ENCODE data around the gene SALL3. TPM values are rescaled to one million over a fixed set of nuclear protein-coding genes. Genes with fewer than 3 reads are reported as not detected.

The SALL3 gene
- total RNA-seq, 5 donors from 2014 or later (not counting 1 experiment from before 2014, with no cell fraction given), result 0.03 to 0.09 (median 0.07) TPM; not detected in 2

DNA sequence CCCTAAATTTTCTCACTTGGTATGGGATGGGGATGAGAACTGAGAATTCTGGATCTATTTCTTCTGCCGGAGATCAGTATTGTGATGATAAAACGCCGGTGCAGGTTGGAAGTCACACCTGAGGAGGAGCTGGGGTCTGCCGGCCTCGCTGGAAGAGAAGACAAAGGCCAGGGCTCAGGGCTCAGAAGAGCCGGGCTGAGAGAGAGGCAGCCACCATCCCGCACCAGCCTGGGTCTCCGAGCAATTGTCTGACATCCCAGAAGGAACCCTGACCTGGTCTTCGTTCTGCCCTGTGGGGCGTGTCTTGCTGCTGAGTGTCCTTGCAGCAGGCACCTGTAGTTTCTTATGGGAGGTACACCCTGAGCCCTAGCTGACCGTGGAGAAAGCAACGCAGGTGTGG, 31.4 kb upstream of the SALL3 start:
- peaks cover 3 to 25% of the 10 kb centered on the region in 2 experiments for H3K27me3 ChIP-seq (replicated peaks in 1 of 2; ENCODE audit: control insufficient read depth in 2 of 2, extremely low read depth in 1 of 2, insufficient read depth in 2 of 2, low read length in 1 of 2)
- Mint-ChIP-seq H3K27me3 (peaks cover 22 to 25% of the 10 kb centered on the region in 2 donors), H3K4me1 (no peaks in the 10 kb centered on the region), H3K9me3 (peaks cover 3 to 5% (median 4%) of the 10 kb centered on the region in 3 donors), H3K36me3 (no peaks in the 10 kb centered on the region), H3K4me3 (no peak overlapping the region), H3K27ac (no peak overlapping the region)
- ChIA-PET POLR2A (no interaction called here), CTCF (no interaction called here)
- no peak overlapping the region for H3K27ac ChIP-seq (ENCODE audit: low read length)
- no peaks in the 10 kb centered on the region for H3K36me3 ChIP-seq (ENCODE audit: control insufficient read depth in 2 of 2, extremely low read depth in 1 of 2, insufficient read depth in 1 of 2, low read length in 1 of 2)
- no peak for ATAC-seq (replicated peaks in 1 of 4)
- DNase-seq, result no peak
- H3K9me3 ChIP-seq, result no peaks in the 10 kb centered on the region
- H3K4me3 ChIP-seq (ENCODE audit: control insufficient read depth in 1 of 2, extremely low read depth in 1 of 2, low read length in 1 of 2), result no peak overlapping the region
- 57% methylated on average over 10 of the region's 12 CpGs for WGBS (ENCODE audit: insufficient coverage)
- H3K4me1 ChIP-seq (ENCODE audit: control insufficient read depth in 1 of 2, extremely low read depth in 1 of 2, insufficient read depth in 2 of 2, low read length in 2 of 2), result no peaks in the 10 kb centered on the region

DNA sequence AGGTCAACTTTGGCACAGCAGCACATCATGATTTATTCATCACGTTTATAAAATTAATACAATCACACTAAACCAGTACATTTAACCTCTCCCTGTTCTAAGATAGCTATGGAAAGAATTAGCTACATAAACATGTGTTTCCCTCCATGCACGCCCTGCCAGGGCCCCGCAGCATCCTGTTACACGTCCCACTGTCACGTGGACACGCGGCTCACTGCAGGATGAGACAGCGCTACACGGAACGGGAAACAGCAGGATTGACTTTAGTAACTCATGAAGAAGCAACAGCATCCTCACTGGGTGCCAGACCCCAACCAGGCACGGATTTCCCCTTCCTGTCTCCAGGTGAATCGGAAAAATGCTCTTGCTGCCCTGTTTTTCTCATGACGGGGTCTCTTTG, 30.9 kb upstream of the SALL3 start:
- H3K27me3 Mint-ChIP-seq, result peaks cover 20 to 22% of the 10 kb centered on the region in 2 donors
- no peaks in the 10 kb centered on the region for H3K36me3 ChIP-seq (ENCODE audit: control insufficient read depth in 2 of 2, extremely low read depth in 1 of 2, insufficient read depth in 1 of 2, low read length in 1 of 2)
- DNase-seq, result no peak
- ATAC-seq (replicated peaks in 1 of 4), result no peak
- no peak overlapping the region for H3K27ac Mint-ChIP-seq
- ChIA-PET CTCF (no interaction called here), POLR2A (no interaction called here)
- H3K9me3 Mint-ChIP-seq, result peaks cover 3 to 5% (median 4%) of the 10 kb centered on the region in 3 donors
- H3K27me3 ChIP-seq (replicated peaks in 1 of 2; ENCODE audit: control insufficient read depth in 2 of 2, extremely low read depth in 1 of 2, insufficient read depth in 2 of 2, low read length in 1 of 2), result peaks cover 3 to 23% of the 10 kb centered on the region in 2 experiments
- H3K4me1 Mint-ChIP-seq, result no peaks in the 10 kb centered on the region
- no peak overlapping the region for H3K27ac ChIP-seq (ENCODE audit: low read length)
- no peaks in the 10 kb centered on the region for H3K36me3 Mint-ChIP-seq
- no peaks in the 10 kb centered on the region for H3K9me3 ChIP-seq
- H3K4me3 ChIP-seq (ENCODE audit: control insufficient read depth in 1 of 2, extremely low read depth in 1 of 2, low read length in 1 of 2), result no peak overlapping the region
- WGBS (ENCODE audit: insufficient coverage), result 86% methylated on average over 10 of the region's 13 CpGs
- no peaks in the 10 kb centered on the region for H3K4me1 ChIP-seq (ENCODE audit: control insufficient read depth in 1 of 2, extremely low read depth in 1 of 2, insufficient read depth in 2 of 2, low read length in 2 of 2)
- no peak overlapping the region for H3K4me3 Mint-ChIP-seq

DNA sequence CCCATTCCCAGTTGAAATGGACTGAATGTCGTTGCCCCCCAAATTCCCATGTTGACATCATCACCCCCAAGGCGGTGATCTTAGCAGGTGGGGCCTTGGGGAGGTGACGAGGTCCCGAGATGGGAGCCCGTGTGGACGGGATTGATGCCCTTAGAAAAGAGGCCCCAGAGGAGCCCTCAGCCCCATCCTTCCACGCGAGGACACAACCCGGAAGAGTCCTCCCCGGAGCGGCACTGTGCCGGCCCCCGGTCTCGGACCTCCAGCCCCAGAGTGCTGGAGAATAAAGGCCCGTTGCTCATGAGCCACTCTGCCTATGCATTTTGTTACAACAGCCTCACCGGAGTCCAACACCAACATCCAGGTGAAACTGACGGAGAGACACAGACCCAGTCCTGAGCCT, 30.4 kb upstream of the SALL3 start:
- ChIA-PET POLR2A (no interaction called here), CTCF (no interaction called here)
- Histone ChIP-seq H3K27me3 (replicated peaks in 1 of 2; ENCODE audit: control insufficient read depth in 2 of 2, extremely low read depth in 1 of 2, insufficient read depth in 2 of 2, low read length in 1 of 2) (peaks cover 3 to 21% of the 10 kb centered on the region in 2 experiments), H3K4me3 (ENCODE audit: control insufficient read depth in 1 of 2, extremely low read depth in 1 of 2, low read length in 1 of 2) (no peak overlapping the region), H3K4me1 (ENCODE audit: control insufficient read depth in 1 of 2, extremely low read depth in 1 of 2, insufficient read depth in 2 of 2, low read length in 2 of 2) (no peaks in the 10 kb centered on the region), H3K9me3 (no peaks in the 10 kb centered on the region), H3K36me3 (ENCODE audit: control insufficient read depth in 2 of 2, extremely low read depth in 1 of 2, insufficient read depth in 1 of 2, low read length in 1 of 2) (no peaks in the 10 kb centered on the region), H3K27ac (ENCODE audit: low read length) (no peak overlapping the region)
- no peaks in the 10 kb centered on the region for H3K4me1 Mint-ChIP-seq
- ATAC-seq (replicated peaks in 1 of 4) (no peak), DNase-seq (no peak)
- peaks cover 17 to 18% of the 10 kb centered on the region in 2 donors for H3K27me3 Mint-ChIP-seq
- peaks cover 3 to 5% (median 4%) of the 10 kb centered on the region in 3 donors for H3K9me3 Mint-ChIP-seq
- WGBS (ENCODE audit: insufficient coverage), result 94% methylated on average over 15 of the region's 17 CpGs
- H3K4me3 Mint-ChIP-seq, result no peak overlapping the region
- no peak overlapping the region for H3K27ac Mint-ChIP-seq
- H3K36me3 Mint-ChIP-seq, result no peaks in the 10 kb centered on the region

DNA sequence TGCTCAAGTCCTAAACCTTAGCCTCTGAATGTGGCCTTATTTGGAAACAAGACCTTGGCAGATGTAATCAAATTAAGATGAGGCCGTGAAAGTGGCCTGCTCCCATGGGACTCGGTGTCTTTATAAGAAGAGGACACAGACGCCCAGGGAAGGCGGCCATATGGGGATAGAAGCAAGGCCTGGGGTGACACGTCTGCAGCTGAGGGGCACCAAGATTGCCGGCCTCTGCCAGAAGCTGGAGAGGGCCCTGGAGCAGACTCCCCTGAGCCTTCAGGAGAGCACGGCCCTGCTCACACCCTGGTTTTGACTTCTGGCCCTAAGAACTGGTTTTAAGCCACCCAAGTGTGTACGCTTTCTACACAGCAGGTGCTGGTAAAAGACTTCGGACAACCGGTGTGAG, 29.2 kb upstream of the SALL3 start:
- no peaks in the 10 kb centered on the region for H3K4me1 Mint-ChIP-seq
- no peak for ATAC-seq (replicated peaks in 1 of 4)
- no peak overlapping the region for H3K4me3 ChIP-seq (ENCODE audit: control insufficient read depth in 1 of 2, extremely low read depth in 1 of 2, low read length in 1 of 2)
- H3K4me1 ChIP-seq (ENCODE audit: control insufficient read depth in 1 of 2, extremely low read depth in 1 of 2, insufficient read depth in 2 of 2, low read length in 2 of 2), result no peaks in the 10 kb centered on the region
- peaks cover 13 to 18% of the 10 kb centered on the region in 2 donors for H3K27me3 Mint-ChIP-seq
- H3K27me3 ChIP-seq (replicated peaks in 1 of 2; ENCODE audit: control insufficient read depth in 2 of 2, extremely low read depth in 1 of 2, insufficient read depth in 2 of 2, low read length in 1 of 2), result peaks cover 3 to 24% of the 10 kb centered on the region in 2 experiments
- no peak for DNase-seq
- H3K36me3 ChIP-seq (ENCODE audit: control insufficient read depth in 2 of 2, extremely low read depth in 1 of 2, insufficient read depth in 1 of 2, low read length in 1 of 2), result no peaks in the 10 kb centered on the region
- H3K36me3 Mint-ChIP-seq, result no peaks in the 10 kb centered on the region
- no peak overlapping the region for H3K4me3 Mint-ChIP-seq
- no peak overlapping the region for H3K27ac ChIP-seq (ENCODE audit: low read length)
- 86% methylated on average over 9 of the region's 10 CpGs for WGBS (ENCODE audit: insufficient coverage)
- no peak overlapping the region for H3K27ac Mint-ChIP-seq
- peaks cover 3 to 5% (median 4%) of the 10 kb centered on the region in 3 donors for H3K9me3 Mint-ChIP-seq
- ChIA-PET CTCF (no interaction called here), POLR2A (no interaction called here)
- H3K9me3 ChIP-seq, result no peaks in the 10 kb centered on the region

DNA sequence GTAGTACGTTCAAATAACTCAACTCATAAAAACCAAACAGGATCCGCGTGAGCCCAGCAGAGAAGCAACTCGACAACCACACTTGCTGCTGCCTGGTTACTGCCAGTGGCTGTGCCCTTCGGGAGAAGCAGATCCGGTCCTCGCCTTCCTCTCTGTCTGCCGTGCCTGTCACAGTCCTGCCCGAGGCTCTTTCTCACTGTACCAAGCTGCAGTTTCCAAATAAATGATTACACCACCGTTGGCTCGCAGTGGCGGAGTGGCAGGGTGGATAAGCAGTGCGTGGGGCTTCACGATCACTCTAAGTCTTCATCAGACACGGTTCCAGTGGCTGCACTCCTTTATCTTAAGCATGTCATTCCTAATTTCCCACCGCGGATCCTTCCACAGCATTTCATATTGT, 26.1 kb upstream of the SALL3 start:
- POLR2A ChIA-PET, result no interaction called here
- Histone ChIP-seq H3K27me3 (replicated peaks in 1 of 2; ENCODE audit: control insufficient read depth in 2 of 2, extremely low read depth in 1 of 2, insufficient read depth in 2 of 2, low read length in 1 of 2) (peaks cover 2 to 22% of the 10 kb centered on the region in 2 experiments), H3K4me1 (ENCODE audit: control insufficient read depth in 1 of 2, extremely low read depth in 1 of 2, insufficient read depth in 2 of 2, low read length in 2 of 2) (no peaks in the 10 kb centered on the region), H3K9me3 (no peaks in the 10 kb centered on the region), H3K4me3 (ENCODE audit: control insufficient read depth in 1 of 2, extremely low read depth in 1 of 2, low read length in 1 of 2) (no peak overlapping the region), H3K27ac (ENCODE audit: low read length) (no peak overlapping the region), H3K36me3 (ENCODE audit: control insufficient read depth in 2 of 2, extremely low read depth in 1 of 2, insufficient read depth in 1 of 2, low read length in 1 of 2) (no peaks in the 10 kb centered on the region)
- Mint-ChIP-seq H3K36me3 (no peaks in the 10 kb centered on the region), H3K27me3 (peaks cover 0 to 6% of the 10 kb centered on the region in 2 donors), H3K4me3 (no peak overlapping the region), H3K4me1 (no peaks in the 10 kb centered on the region), H3K27ac (no peak overlapping the region), H3K9me3 (peaks cover 3 to 5% (median 4%) of the 10 kb centered on the region in 3 donors)
- WGBS (ENCODE audit: insufficient coverage), result 80% methylated on average over 17 of the region's 17 CpGs
- CTCF ChIA-PET, result no interaction called here
- DNase-seq, result no peak
- no peak for ATAC-seq (replicated peaks in 1 of 4)

DNA sequence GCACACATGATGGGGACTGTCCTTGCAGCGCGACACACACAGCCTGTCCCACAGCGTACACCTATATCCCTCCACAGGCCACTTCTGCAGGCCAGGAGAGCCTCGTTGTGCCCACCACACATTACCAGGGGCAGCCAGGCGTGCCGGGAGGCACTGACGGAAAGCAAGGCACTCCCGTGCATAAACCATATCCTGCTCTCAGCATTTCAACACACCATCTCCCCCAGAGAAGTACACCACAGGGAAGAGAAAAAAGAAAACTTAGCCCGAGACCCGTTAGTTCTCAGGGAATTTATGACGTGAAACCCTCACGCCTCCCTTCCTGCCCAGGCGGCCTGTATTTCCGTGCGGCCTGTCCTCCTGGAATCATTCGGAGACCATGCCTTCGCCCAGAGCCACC, 24.6 kb upstream of the SALL3 start:
- DNase-seq, result no peak
- H3K9me3 Mint-ChIP-seq, result peaks cover 3 to 5% (median 4%) of the 10 kb centered on the region in 3 donors

DNA sequence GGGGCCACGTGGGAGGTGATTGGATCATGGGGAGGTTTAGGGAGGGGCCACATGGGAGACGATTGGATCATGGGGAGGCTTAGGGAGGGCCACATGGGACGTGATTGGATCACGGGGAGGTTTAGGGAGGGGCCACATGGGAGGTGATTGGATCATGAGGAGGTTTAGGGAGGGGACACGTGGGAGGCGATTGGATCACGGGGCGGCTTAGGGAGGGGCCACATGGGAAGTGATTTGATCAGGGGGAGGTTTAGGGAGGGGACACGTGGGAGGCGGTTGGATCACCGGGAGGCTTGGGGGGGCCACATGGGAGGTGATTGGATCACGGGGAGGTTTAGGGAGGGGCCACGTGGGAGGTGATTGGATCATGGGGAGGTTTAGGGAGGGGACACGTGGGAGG, 22.5 kb upstream of the SALL3 start:
- H3K9me3 ChIP-seq, result no peaks in the 10 kb centered on the region
- 87% methylated on average over 12 of the region's 14 CpGs for WGBS (ENCODE audit: insufficient coverage)
- peaks cover 2 to 16% of the 10 kb centered on the region in 2 experiments for H3K27me3 ChIP-seq (replicated peaks in 1 of 2; ENCODE audit: control insufficient read depth in 2 of 2, extremely low read depth in 1 of 2, insufficient read depth in 2 of 2, low read length in 1 of 2)
- H3K4me1 Mint-ChIP-seq, result no peaks in the 10 kb centered on the region
- no peak overlapping the region for H3K4me3 ChIP-seq (ENCODE audit: control insufficient read depth in 1 of 2, extremely low read depth in 1 of 2, low read length in 1 of 2)
- H3K4me1 ChIP-seq (ENCODE audit: control insufficient read depth in 1 of 2, extremely low read depth in 1 of 2, insufficient read depth in 2 of 2, low read length in 2 of 2), result no peaks in the 10 kb centered on the region
- peaks cover 0 to 4% of the 10 kb centered on the region in 2 donors for H3K27me3 Mint-ChIP-seq
- no peaks in the 10 kb centered on the region for H3K36me3 Mint-ChIP-seq
- ChIA-PET POLR2A (no interaction called here), CTCF (no interaction called here)
- no peaks in the 10 kb centered on the region for H3K36me3 ChIP-seq (ENCODE audit: control insufficient read depth in 2 of 2, extremely low read depth in 1 of 2, insufficient read depth in 1 of 2, low read length in 1 of 2)
- DNase-seq (no peak), ATAC-seq (replicated peaks in 1 of 4) (no peak)
- H3K27ac ChIP-seq (ENCODE audit: low read length), result no peak overlapping the region
- H3K27ac Mint-ChIP-seq, result no peak overlapping the region
- H3K4me3 Mint-ChIP-seq, result no peak overlapping the region
- H3K9me3 Mint-ChIP-seq, result peaks cover 0 to 5% (median 4%) of the 10 kb centered on the region in 3 donors

More for the DNA sequence above, 24.6 kb upstream of the SALL3 start:
- no peaks in the 10 kb centered on the region for H3K4me1 ChIP-seq (ENCODE audit: control insufficient read depth in 1 of 2, extremely low read depth in 1 of 2, insufficient read depth in 2 of 2, low read length in 2 of 2)
- H3K27ac ChIP-seq (ENCODE audit: low read length), result no peak overlapping the region
- Mint-ChIP-seq H3K4me3 (no peak overlapping the region), H3K27me3 (peaks cover 0 to 4% of the 10 kb centered on the region in 2 donors), H3K27ac (no peak overlapping the region), H3K36me3 (no peaks in the 10 kb centered on the region), H3K4me1 (no peaks in the 10 kb centered on the region)
- no peaks in the 10 kb centered on the region for H3K36me3 ChIP-seq (ENCODE audit: control insufficient read depth in 2 of 2, extremely low read depth in 1 of 2, insufficient read depth in 1 of 2, low read length in 1 of 2)
- POLR2A ChIA-PET, result no interaction called here
- 72% methylated on average over 14 of the region's 17 CpGs for WGBS (ENCODE audit: insufficient coverage)
- CTCF ChIA-PET, result no interaction called here
- no peak overlapping the region for H3K4me3 ChIP-seq (ENCODE audit: control insufficient read depth in 1 of 2, extremely low read depth in 1 of 2, low read length in 1 of 2)
- peaks cover 2 to 17% of the 10 kb centered on the region in 2 experiments for H3K27me3 ChIP-seq (replicated peaks in 1 of 2; ENCODE audit: control insufficient read depth in 2 of 2, extremely low read depth in 1 of 2, insufficient read depth in 2 of 2, low read length in 1 of 2)
- H3K9me3 ChIP-seq, result no peaks in the 10 kb centered on the region
- no peak for ATAC-seq (replicated peaks in 1 of 4)

Measured in T-cell (primary cell).